ENCODE measurements around the gene OSBPL8.

Gene OSBPL8

GRCh38 chr12:76559400-76560085, at the start of gene OSBPL8:
OSBPL8 (minus strand) TSS chr12:76559771; CDS start chr12:76487551, 72,220 bp downstream.
- DNase-seq = peak; percentile 100

- no peak for DNase-seq
Observed at GRCh38 chr12:76608070-76608469, 48.5 kb upstream of the OSBPL8 start.

- no peak for DNase-seq
Observed at GRCh38 chr12:76595056-76595455, 35.5 kb upstream of the OSBPL8 start.

GRCh38 chr12:76591476-76591875, 31.9 kb upstream of the OSBPL8 start:
- no peak for DNase-seq

- DNase-seq = no peak
Observed at GRCh38 chr12:76590131-76590530, 30.6 kb upstream of the OSBPL8 start.

- no peak for DNase-seq
Observed at GRCh38 chr12:76588881-76589565, 29.5 kb upstream of the OSBPL8 start.

- no peak for DNase-seq
Observed at GRCh38 chr12:76587428-76588178, 28.0 kb upstream of the OSBPL8 start.

- no peak for DNase-seq
Observed at GRCh38 chr12:76586764-76587395, 27.3 kb upstream of the OSBPL8 start.

GRCh38 chr12:76583301-76583700, 23.7 kb upstream of the OSBPL8 start:
- no peak for DNase-seq

- DNase-seq = no peak
Observed at GRCh38 chr12:76573840-76574373, 14.3 kb upstream of the OSBPL8 start.

GRCh38 chr12:76571256-76571655, 11.7 kb upstream of the OSBPL8 start:
- no peak for DNase-seq

- DNase-seq = no peak
Observed at GRCh38 chr12:76569685-76570604, 10.4 kb upstream of the OSBPL8 start.

- no peak for DNase-seq
Observed at GRCh38 chr12:76568888-76569551, 9.4 kb upstream of the OSBPL8 start.

- no peak for DNase-seq
Observed at GRCh38 chr12:76568130-76568529, 8.6 kb upstream of the OSBPL8 start.

GRCh38 chr12:76563061-76563460, 3.5 kb upstream of the OSBPL8 start:
- DNase-seq = no peak

GRCh38 chr12:76562130-76562529, 2.6 kb upstream of the OSBPL8 start:
- no peak for DNase-seq

GRCh38 chr12:76560086-76560491, 518 bp upstream of the OSBPL8 start:
- DNase-seq = no peak

GRCh38 chr12:76558684-76559399, 729 bp downstream of the OSBPL8 start:
- DNase-seq = peak; percentile 86

GRCh38 chr12:76556368-76556767, 3.2 kb downstream of the OSBPL8 start:
- DNase-seq = no peak

- DNase-seq = no peak
Observed at GRCh38 chr12:76555797-76556196, 3.8 kb downstream of the OSBPL8 start.

All from islet precursor cell (in vitro differentiated cells).